ENCODE results near the gene RRBP1.

RRBP1 gene

GRCh38 chr20:17679941-17680835 lies 1.9 kb downstream of the RRBP1 start:
- DNase-seq = peak; percentile 17 to 21

GRCh38 chr20:17678886-17679285 lies 3.2 kb downstream of the RRBP1 start:
- no peak for DNase-seq

GRCh38 chr20:17678295-17678694 lies 3.7 kb downstream of the RRBP1 start:
- no peak for DNase-seq

- no peak for DNase-seq
Observed at GRCh38 chr20:17676942-17677341, 5.1 kb downstream of the RRBP1 start.

DNA sequence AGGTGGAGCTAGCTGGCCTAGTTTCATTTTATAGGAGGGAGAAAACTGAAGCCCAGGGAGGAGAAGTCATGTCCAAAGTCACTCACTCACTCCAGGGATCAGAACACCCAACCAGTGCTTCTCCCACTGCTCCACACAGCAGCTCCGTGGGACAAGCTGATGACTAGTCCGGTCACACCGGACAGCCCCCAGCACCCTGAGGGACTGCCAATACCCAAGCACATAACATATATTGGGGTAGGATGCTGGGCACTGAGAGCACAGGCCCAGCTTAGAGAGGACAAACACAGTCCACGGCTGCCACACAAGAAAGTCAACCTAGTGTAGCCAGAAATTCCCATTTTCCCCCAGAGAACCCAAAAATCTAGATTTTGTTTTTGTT lies 5.7 kb downstream of the RRBP1 start:
- no peak for DNase-seq

GRCh38 chr20:17675519-17676377 lies 6.3 kb downstream of the RRBP1 start:
- no peak for DNase-seq

DNA sequence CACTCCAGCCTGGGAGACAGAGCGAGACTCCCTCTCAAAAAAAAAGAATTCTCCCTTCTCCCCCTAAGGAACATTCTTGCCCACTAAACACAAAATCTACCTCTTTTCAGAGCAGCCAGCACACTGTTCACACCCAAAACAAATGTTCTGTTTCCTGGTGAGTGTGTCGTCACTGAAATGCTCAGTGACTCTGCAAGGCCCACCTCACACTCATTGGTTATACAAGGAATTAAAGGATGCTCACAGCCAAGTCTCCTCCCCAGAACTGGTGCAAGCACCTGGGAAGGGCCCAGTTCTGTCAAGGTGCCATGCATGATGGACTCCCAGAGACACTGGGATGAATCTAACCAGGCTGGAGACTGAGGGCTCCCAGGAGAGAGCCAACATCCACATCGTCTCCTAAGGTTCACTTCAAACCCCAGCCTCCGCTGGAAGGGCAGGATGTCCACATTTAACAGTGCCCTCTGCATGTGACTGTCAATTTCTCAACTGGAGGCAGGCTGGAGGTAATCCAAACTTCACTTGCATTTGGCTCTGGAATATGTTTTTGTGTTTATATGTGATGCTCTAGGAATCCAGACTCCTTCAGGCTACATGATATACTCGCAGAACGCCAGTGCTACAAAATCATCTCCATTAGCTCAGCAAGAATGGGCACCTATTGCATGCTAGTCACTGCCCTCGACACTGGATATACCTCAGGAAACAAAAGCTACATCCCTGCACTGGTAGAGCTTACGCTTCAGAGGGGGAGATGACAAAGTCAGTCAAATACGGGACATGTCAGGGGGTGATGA lies 7.1 kb downstream of the RRBP1 start:
- DNase-seq = no peak

- DNase-seq = no peak
Observed at GRCh38 chr20:17673084-17673483, 9.0 kb downstream of the RRBP1 start.

GRCh38 chr20:17671565-17671964 lies 10.5 kb downstream of the RRBP1 start:
- no peak for DNase-seq

DNA sequence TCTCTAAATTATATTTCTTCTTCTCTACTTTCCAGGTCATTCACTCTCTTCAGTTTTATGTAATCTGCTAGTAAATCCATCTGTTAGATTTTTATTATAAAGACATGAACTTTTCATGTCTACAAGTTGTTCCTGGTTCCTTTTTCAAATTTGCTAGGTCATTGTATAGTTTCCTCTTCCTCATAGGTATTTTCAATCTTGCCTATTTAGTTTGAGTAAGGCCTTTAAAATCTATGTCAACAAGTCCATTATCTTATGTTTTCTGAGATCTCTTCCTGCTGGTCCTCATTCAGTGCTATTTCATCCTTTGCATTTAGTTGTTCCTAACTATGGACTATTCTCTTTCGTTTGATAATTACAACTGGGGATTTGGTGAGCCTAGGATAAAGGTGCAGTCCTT lies 11.0 kb downstream of the RRBP1 start:
- DNase-seq = no peak

- no peak for DNase-seq
Observed at GRCh38 chr20:17669306-17669931, 12.6 kb downstream of the RRBP1 start.

DNA sequence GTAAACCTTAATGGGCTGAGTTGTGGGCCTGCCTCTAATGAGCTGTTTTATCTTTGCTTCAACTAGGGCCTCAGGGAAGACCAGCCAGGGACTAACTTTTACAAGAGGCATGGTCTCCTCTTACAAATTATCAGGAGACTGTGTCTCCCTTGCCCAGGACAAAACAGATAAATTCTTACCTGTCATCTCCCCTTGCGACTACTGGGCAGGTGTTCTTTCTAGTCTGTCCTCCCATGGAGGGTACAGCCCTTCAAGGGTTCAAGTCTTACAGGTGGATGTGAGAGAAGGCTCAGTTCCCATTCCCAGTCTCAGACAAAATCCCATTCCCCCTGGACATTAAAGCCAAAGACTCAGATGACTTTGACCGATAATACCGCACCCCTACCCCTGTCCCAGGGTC lies 13.6 kb downstream of the RRBP1 start:
- DNase-seq = no peak

GRCh38 chr20:17667445-17667844 lies 14.6 kb downstream of the RRBP1 start:
- DNase-seq = no peak

DNA sequence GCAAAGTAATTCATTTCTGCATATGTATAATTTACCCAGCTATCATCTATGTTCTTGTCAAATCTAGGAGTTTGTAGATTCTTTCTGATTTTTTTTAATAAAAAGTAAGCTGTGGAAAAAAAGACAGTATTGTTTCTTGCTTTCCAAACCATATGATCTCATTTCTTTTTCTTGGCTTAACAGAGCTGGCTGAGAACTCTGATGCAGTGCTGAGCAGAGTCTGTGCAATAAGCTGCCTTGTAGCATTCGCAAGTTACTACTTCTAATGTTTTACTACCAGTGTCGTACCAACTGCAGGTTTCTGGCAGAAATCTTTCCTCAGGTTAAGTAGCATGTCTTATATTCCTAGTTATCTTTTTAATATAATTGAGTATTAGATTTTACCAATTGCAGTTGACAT lies 15.6 kb downstream of the RRBP1 start:
- DNase-seq = no peak

DNA sequence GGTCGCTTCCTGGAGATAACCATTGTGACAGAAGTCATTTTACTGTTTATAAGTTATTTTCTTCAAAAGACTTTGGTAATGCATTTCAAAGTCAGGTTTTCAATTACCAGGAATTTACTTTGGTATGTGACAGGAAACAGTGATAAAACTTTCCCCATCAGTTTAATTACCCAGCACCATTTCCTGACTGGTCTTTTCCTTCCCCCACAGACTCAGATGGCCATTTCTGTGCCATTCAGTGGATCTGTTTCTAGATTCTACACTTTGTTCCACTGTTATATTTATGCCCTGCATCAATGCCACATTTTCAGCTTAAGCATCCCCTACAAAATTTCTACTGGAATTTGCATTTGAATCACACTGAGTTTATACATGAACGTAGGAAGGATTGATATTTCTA lies 16.3 kb downstream of the RRBP1 start:
- no peak for DNase-seq

- no peak for DNase-seq
Observed at GRCh38 chr20:17664025-17664633, 17.9 kb downstream of the RRBP1 start.

DNA sequence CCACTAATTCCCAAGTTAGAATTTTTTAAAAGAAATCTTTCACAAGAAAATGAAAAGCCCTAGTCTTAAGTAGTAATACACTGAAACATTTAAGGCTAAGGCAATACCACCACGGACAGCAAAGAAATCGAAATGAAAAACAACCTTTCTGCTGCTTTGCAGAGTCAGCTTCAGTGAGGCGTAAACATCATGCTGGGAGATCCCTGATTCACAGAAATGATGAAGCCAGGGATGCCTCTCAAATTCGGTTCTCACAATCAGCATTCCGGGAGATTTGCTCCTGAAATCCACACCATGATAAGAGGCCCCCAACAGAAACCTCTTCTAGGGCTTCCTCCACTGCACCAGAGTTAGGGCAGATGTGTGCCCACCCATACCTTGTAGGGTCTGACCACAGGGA lies 18.6 kb downstream of the RRBP1 start:
- no peak for DNase-seq

DNA sequence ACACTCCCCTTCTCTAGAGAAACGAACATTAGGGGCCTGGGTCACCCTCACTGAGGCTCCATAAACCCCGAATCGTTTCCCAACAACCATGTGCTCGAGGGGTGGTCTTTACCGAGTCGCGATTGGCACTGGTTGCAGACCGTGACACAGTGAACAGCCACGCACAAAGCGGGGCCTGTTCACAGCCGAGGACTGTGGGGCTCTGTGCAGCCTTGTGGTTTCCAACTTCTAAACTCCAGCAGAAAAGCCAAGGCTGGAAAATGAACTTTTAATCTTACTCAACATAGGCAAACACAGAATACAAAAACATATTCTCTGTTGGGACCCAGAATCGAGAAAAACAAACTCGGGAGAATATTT lies 19.0 kb downstream of the RRBP1 start:
- DNase-seq = no peak

- no peak for DNase-seq
Observed at GRCh38 chr20:17662333-17663039, 19.6 kb downstream of the RRBP1 start.

DNA sequence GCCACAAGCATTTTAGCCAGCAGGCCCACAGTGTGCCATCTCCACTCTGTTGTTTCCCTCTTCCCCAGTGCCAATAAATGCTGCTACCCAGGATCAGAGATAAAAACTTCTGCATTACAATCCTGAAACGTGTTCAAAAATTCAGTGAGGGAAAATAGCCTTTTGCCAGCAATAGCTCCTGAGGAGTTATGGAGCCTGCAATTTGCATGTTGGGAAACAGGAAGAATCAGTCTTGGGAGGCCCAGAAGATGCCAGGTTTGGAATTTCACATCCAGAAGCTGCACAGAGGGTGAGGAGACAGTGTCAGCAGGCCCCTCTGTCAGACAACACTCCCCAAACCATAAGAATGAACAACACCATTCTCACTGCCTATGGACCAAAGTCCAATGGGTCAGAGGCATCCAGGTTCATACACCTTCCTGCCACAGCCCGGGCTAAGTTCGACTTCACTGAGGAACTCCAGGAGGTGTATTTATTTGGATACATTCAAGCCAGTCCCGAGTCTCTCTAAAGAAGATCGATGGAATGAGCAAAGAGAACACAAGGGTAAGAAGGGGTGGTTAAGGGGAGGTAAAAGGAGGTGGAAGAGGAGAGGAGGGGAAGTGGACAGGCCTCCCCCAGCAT lies 20.8 kb downstream of the RRBP1 start:
- DNase-seq = no peak

- no peak for DNase-seq
Observed at GRCh38 chr20:17660667-17661066, 21.4 kb downstream of the RRBP1 start.

All from CD4-positive, alpha-beta T cell treated with Interleukin-1 beta for 1 hour (primary cell).